Esophagus muscularis mucosa (tissue), 4 donors: ENCODE data around the gene TRPT1. TPM values are rescaled to one million over a fixed set of nuclear protein-coding genes. Genes with fewer than 3 reads are reported as not detected.
A peak's percentile ranks its signal among the peaks of the same experiment; 100 is the strongest.
"Not testable (repeated sequence)": the region's sequence is repeated elsewhere in the genome, so short reads cannot be mapped to it uniquely, and the experiment has no call there.

Source experiments
- DNase-seq: peaks from one replicate; pipeline ENCODE4 v3.0.0-alpha.2; 2017; ENCODE audit errors: extremely low spot score
- H3K27ac ChIP-seq, 4 donors: fragments of 200-600 bp; sonication (generic); replicated peaks in 1 of 4; 1 replicate in 3 of 4; 2 replicates in 1 of 4; pipeline ENCODE4 v1.5.1; 2016 to 2019; ENCODE audit warnings: mild to moderate bottlenecking in 1 of 4
- H3K27me3 ChIP-seq, 4 donors: fragments of 200-600 bp; sonication (generic); one replicate each; pipeline versions ENCODE4 v1.5.1 to v1.6.0; 2016 to 2019
- H3K36me3 ChIP-seq, 4 donors: fragments of 200-600 bp; sonication (generic); one replicate each; pipeline ENCODE4 v1.5.1; 2016 to 2019
- H3K4me1 ChIP-seq, 4 donors: fragments of 200-600 bp; sonication (generic); one replicate each; pipeline ENCODE4 v1.5.1; 2016 to 2019
- H3K4me3 ChIP-seq, 4 donors: fragments of 200-600 bp; sonication (generic); 1 replicate in 2 of 4; 2 replicates in 2 of 4; pipeline ENCODE4 v1.5.1; 2016 to 2019; ENCODE audit warnings: mild to moderate bottlenecking in 4 of 4, moderate library complexity in 1 of 4
- H3K9me3 ChIP-seq, 4 donors: fragments of 200-600 bp; sonication (generic); 1 replicate in 3 of 4; 2 replicates in 1 of 4; pipeline ENCODE4 v1.5.1; 2016 to 2019
- EP300 ChIP-seq: sonication (generic); formaldehyde crosslinking; IDR thresholded peaks from one replicate; pipeline ENCODE4 v1.6.1; 2017; ENCODE audit warnings: antibody characterized with exemption
- POLR2A ChIP-seq: fragments of 450-650 bp; IDR thresholded peaks from one replicate; pipeline ENCODE4 v1.6.1; 2017; ENCODE audit warnings: antibody characterized with exemption, moderate library complexity, mild to moderate bottlenecking, low read depth
- POLR2AphosphoS5 ChIP-seq, 2 donors: sonication (generic); formaldehyde crosslinking; IDR thresholded peaks; one replicate each; pipeline ENCODE4 v1.6.1; 2017; ENCODE audit warnings: antibody characterized with exemption in 2 of 2
- WGBS: methylation state at CpG from one replicate; pipeline ENCODE4 v1.1.5; 2018; 5-methylcytosine and 5-hydroxymethylcytosine counted together
- intact Hi-C: fragments of 100-400 bp; cut with DNase I; formaldehyde crosslinking; loops from one replicate; pipeline ENCODE4 v1.15.1; 2023
- total RNA-seq, 4 donors: library from RNA; depleted of rRNA; stranded (reverse); fragments of >200 nt; gene quantifications; one replicate each; pipeline versions ENCODE4 v1.1.0 to v1.2.1, GENCODE V29; 2016
- TF ChIP-seq, protein P1 (sequence below), 3 experiments: fragments of 200-600 bp in 2 of 3; fragments of 450-650 bp in 1 of 3; sonication (generic) in 2 of 3; IDR thresholded peaks; one replicate each; pipeline ENCODE4 v1.5.1; 2017 to 2019; ENCODE audit warnings: antibody characterized with exemption in 3 of 3, mild to moderate bottlenecking in 2 of 3, moderate library complexity in 1 of 3

TRPT1 gene
- total RNA-seq, 4 donors from 2014 or later: 42.3 to 90.5 (median 72.1) TPM

DNA sequence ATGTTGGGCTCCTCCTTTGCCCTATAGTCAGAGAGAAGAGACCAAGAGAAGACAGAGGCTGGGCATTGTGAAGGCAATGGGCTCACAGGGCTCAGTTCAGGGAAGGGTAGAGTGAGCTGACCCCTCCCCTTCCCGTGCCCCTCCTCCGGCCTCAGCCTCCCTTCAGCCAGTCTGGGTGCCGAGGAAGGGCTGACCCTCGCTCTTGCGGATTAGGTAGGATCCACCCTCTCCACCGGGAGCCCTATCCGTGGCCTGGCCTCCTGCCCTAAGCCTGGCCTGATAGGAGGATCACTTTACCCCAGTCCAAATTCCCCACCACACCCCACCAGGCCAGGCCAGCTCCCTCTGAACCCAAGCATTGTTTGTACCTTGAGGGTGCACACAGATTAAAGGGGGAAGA lies 22.6 kb upstream of the TRPT1 start:
- no peak for DNase-seq
- peaks cover 45 to 75% (median 63%) of the 10 kb centered on the region in 4 donors for H3K4me1 ChIP-seq
- TF ChIP-seq EP300 (no peak), POLR2AphosphoS5 (IDR thresholded peaks at IDR 0.05) (no peak), POLR2A (no peak)
- TF ChIP-seq, protein P1, sequence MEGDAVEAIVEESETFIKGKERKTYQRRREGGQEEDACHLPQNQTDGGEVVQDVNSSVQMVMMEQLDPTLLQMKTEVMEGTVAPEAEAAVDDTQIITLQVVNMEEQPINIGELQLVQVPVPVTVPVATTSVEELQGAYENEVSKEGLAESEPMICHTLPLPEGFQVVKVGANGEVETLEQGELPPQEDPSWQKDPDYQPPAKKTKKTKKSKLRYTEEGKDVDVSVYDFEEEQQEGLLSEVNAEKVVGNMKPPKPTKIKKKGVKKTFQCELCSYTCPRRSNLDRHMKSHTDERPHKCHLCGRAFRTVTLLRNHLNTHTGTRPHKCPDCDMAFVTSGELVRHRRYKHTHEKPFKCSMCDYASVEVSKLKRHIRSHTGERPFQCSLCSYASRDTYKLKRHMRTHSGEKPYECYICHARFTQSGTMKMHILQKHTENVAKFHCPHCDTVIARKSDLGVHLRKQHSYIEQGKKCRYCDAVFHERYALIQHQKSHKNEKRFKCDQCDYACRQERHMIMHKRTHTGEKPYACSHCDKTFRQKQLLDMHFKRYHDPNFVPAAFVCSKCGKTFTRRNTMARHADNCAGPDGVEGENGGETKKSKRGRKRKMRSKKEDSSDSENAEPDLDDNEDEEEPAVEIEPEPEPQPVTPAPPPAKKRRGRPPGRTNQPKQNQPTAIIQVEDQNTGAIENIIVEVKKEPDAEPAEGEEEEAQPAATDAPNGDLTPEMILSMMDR (IDR thresholded peaks at IDR 0.05): no peak
- no peaks in the 10 kb centered on the region for H3K9me3 ChIP-seq
- no CpG with 5 or more reads among the region's 7 CpGs for WGBS
- H3K4me3 ChIP-seq: no peak overlapping the region
- peaks cover 6 to 9% (median 8%) of the 10 kb centered on the region in 4 donors for H3K36me3 ChIP-seq
- intact Hi-C loops: no loop called here
- H3K27me3 ChIP-seq: no peaks in the 10 kb centered on the region
- H3K27ac ChIP-seq: no peak overlapping the region

DNA sequence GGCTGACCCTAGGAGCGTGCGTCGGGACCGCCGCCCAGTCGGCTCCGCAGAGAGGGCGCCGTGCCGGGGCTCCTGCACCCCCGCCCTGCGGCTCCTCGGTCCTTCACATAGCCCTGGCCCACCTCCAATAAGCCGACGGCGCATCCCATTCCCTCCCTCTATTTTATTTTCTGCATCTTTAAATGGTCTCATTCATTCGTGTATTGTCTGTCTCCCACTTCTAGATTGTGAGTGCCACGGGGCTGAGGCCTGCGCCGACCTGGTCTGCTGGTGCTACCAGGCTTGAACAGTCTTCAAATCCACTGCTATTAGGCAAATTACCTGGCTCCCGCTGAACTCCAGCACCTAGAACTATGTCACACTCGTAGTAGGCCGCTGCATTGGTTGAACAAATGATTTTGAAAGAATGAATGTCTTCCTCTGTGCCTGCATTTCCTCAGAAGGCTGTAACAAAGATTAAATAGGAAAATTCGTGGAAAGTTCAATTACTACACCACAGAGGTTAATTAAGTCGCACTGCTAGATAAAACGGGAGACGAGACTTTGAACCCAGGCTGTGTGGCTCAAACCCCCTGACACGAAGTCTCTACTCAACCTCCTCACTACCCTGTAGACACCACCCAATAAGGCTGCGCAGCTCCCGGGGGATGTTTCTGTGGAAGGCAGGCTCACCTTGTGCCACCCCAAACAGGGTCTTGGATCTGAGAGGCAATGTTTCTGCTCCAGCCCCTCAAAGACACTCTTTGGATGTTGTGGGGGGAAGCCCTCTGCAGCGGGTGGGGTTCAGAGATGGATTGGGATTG lies 21.9 kb upstream of the TRPT1 start:
- Histone ChIP-seq H3K27ac (peak overlapping the region; percentile 85 to 95 (median 86)), H3K27me3 (no peaks in the 10 kb centered on the region), H3K4me1 (peaks cover 42 to 75% (median 62%) of the 10 kb centered on the region in 4 donors), H3K36me3 (peaks cover 7 to 16% (median 15%) of the 10 kb centered on the region in 4 donors), H3K9me3 (no peaks in the 10 kb centered on the region), H3K4me3 (peak overlapping the region; percentile 65 to 86 (median 72))
- intact Hi-C loops: no loop called here
- DNase-seq: no peak
- TF ChIP-seq, protein P1 (IDR thresholded peaks at IDR 0.05): peak in 1 of 3 experiments; percentile 1
- TF ChIP-seq EP300: no peak
- 40% methylated on average over 25 of the region's 31 CpGs for WGBS

DNA sequence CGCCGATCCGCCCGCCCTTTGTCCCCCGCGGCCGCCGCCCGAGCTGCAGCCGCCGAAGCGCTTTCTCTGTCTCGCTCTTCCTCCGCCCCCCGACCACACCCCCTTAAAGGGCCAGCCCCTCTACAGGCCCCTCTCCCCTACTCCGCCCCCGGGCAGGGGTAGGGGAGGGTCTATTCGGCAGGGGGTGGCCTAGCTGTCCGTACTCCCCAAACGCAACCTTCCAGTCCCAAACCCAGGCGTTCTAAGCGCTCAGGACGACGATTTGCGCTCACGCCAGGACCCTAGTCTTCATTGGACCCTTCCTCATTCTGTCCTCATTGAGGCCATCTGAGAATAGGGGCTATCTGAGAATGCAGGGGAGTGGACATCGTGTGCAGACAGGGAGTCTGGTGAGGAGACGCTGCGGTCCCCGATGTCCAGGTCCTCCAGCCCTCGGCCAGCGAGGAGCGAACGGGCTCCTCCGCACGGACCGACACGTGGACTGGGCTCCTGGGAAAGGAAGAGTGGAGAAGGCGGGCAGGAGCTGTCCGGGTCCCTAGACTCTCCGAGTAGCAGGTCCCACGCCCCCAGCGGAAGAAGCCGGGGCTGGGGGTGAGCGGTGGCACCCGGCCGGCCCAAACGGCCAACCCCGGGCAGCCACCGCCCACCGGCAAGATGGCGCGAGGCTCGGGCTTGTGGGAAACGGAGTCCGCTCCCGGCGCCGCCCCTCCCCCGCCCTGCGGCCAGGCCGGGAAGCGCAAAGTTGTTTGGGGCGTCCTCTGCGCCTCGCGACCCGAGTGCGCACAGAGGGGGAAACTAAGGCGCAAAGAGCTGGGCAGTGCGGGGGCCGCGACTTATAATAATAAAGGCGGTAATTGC lies 21.1 kb upstream of the TRPT1 start, which contains the start of gene PPP1R14B:
PPP1R14B (minus strand) TSS at position 73 of the 858 bp plus-strand sequence. CDS start 270 bp downstream, outside the sequence.
- Histone ChIP-seq H3K27me3 (no peaks in the 10 kb centered on the region), H3K36me3 (peaks cover 7 to 17% (median 16%) of the 10 kb centered on the region in 4 donors), H3K4me1 (peaks cover 42 to 75% (median 62%) of the 10 kb centered on the region in 4 donors), H3K27ac (peak within 1 kb of the TSS; percentile 85 to 95 (median 86)), H3K4me3 (peak within 1 kb of the TSS; percentile 65 to 86 (median 72)), H3K9me3 (no peaks in the 10 kb centered on the region)
- TF ChIP-seq POLR2A (peak; percentile 12), POLR2AphosphoS5 (IDR thresholded peaks at IDR 0.05) (peak; percentile 73 to 76), EP300 (no peak)
- TF ChIP-seq, protein P1 (IDR thresholded peaks at IDR 0.05): peak in 2 of 3 experiments; percentile 18
- 4% methylated on average over 10 of the region's 74 CpGs for WGBS
- DNase-seq: no peak
- intact Hi-C loops: no loop called here

DNA sequence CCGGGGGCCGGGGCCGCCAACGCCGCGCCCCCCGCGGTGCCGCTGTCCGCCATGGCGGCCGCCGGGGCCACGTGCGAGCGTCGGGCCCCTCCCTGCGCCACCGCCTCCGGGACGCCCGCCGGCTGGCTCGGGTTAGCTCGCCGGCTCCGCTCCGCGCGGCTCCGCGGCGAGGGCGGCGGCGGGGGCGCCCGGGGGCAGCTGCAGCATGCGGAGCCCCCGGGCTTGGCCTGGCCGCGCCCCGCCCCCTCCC lies 20.6 kb upstream of the TRPT1 start:
- H3K9me3 ChIP-seq, H3K27me3 ChIP-seq, intact Hi-C loops, DNase-seq: not testable (repeated sequence)
- Histone ChIP-seq H3K36me3 (peaks cover 7 to 17% (median 16%) of the 10 kb centered on the region in 4 donors), H3K4me1 (peaks cover 39 to 76% (median 61%) of the 10 kb centered on the region in 4 donors), H3K27ac (peak overlapping the region; percentile 85 to 95 (median 86)), H3K4me3 (peak overlapping the region; percentile 65 to 86 (median 72))
- WGBS: no CpG with 5 or more reads among the region's 43 CpGs
